Choroid plexus epithelial cell (primary cell): ENCODE measurements around the gene SH3GL1.

Experiments
- DNase-seq: peaks from one replicate; pipeline ENCODE4 v3.0.0-alpha.2; 2010; ENCODE audit warnings: low read depth
- H3K4me3 ChIP-seq: 2 replicates; pipeline ENCODE4 v1.5.1; 2011; ENCODE audit warnings: low read depth, mild to moderate bottlenecking, control low read depth, low read length, moderate library complexity
- TF ChIP-seq, protein P1 (sequence below): conservative IDR thresholded peaks from 2 replicates; pipeline ENCODE4 v1.5.1; 2011; ENCODE audit warnings: low read depth, mild to moderate bottlenecking, control low read depth, inconsistent platforms, low read length, moderate library complexity

The SH3GL1 gene

DNA sequence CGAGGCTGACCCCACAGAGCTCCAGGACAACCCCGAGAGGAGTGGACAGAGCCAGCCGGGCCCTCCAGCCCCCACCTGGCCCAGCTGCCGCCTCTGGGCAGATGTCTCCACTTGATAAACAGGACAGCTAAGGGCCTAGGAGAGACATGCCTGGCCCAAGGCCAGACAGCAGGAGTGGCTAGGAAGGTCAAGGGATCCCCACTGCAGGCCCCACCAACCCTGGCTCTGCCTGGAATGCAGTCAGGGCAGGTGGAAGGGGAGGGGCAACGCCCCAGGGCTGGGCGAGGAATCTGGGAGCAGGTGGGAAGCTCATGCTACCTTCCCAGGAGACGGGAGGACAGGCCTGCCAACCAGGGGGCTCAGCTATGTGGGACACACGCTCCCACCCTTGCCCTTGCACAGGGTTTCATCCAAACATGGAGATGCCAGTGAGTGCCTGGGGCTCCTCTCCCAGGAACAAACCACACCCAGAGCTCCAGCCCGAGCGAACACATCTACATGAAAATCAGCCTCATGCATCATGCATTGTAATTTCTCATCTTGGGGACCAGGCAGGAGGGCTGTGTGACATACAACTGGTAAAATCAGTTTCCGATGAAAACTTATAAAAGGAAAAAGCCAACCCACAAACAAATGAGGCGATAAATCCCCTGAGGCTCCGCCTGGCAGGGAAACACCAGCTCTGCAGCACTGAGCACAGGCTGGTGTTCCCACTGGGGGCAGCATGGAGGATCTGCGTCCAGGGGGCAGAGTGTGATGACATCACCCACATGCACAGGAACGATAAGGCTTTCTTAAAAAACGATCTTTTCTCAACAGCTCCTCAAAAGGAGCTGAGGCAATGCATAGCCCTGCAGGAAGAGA lies 25.0 kb downstream of the SH3GL1 start:
- TF ChIP-seq, protein P1, sequence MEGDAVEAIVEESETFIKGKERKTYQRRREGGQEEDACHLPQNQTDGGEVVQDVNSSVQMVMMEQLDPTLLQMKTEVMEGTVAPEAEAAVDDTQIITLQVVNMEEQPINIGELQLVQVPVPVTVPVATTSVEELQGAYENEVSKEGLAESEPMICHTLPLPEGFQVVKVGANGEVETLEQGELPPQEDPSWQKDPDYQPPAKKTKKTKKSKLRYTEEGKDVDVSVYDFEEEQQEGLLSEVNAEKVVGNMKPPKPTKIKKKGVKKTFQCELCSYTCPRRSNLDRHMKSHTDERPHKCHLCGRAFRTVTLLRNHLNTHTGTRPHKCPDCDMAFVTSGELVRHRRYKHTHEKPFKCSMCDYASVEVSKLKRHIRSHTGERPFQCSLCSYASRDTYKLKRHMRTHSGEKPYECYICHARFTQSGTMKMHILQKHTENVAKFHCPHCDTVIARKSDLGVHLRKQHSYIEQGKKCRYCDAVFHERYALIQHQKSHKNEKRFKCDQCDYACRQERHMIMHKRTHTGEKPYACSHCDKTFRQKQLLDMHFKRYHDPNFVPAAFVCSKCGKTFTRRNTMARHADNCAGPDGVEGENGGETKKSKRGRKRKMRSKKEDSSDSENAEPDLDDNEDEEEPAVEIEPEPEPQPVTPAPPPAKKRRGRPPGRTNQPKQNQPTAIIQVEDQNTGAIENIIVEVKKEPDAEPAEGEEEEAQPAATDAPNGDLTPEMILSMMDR: peak; percentile 60
- peak; percentile 67 for DNase-seq
- H3K4me3 ChIP-seq: no peak overlapping the region

DNA sequence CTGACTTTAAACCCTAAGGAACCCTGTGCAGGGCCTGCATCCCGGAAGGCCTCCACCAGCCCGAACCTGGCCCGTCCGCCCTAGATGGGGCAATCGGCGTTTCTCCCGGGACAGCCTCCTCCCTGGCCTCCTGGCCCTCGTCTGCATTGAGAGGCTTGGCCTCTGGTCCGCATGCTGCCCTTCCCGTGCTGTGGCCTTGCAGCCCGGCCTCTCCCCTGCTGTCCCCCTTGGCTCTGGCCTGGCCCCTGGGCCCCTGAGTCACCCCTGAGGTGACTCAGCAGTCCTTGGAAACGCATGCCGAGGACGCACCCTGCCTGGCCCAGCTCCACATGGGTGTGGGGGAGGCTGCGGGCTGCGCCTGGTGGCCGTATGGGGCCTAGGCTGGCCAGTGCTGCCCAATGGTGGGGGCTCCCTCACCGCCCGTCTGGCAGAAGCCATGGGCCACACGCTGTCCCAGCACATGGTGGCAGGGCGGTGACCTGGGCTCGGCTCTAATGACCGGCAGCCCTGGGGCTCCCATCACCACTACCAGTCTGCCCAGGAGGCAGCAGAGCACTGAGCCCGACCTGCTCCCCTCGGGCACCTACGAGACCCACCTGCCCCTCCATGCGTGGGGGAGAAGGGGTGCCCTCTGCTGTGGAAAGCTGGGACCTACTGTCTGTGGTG lies 25.7 kb downstream of the SH3GL1 start:
- no peak overlapping the region for H3K4me3 ChIP-seq
- DNase-seq: peak; percentile 64
- TF ChIP-seq, protein P1: no peak

DNA sequence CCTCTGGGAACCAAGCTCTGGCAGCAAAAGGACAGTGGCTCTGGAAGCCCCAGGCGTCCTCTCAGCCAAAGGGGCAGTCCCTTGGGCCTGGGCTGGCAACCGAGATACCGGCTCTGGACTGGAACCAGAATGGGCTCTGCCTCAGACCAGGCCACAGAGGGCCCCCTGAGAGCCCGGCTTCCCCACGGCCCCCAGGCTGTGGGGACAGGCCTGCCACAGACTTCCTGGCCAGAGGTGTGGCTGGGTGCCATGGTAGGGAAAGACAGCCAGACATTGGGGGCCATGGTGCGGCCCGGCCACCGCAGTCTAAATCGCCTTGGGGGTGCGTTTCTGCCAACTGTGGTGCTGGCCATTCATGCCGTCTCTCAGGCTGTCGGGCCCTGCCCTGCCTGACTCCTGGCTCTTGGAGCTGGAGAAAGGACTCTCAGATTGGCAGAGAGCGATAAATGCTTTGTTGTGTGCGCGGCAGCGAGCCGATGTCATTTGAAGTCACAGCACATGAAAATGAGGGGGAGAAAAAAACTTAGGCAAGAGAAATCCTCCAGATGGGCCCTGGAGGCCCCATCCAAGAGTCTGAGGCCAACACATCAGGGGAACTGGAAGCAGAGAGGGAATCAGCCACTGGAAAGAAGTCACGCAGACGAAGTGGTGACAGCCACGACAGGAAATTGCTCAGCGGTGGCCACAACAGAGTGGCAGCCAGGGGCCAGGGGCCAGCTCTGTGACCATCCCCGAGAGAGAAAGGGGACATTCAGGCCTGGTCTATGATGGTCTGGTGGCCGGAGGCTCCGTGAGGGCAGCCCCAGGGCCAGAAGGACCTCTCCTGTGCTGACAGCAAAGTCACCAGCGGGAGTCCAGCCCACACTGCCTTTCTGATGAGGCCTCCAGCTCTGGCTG lies 26.5 kb downstream of the SH3GL1 start:
- TF ChIP-seq, protein P1: no peak
- no peak for DNase-seq
- H3K4me3 ChIP-seq: no peak overlapping the region

DNA sequence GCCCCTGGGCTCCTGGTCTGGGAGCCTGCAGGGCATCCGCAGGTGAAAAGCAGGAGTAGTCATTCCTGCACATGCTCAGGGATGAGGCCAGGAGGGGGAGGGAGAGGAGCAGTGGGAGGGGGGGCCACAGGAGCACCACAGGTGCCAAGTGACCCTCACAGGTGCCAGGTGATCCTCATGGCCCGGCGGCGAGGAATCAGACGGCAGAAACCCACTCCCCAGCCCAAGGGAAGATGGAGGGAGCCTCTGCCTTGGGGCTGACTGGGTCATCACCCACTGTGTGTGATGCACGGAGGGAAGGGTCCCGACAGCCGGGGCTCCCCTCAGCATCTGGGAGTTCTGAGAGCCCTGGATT lies 27.4 kb downstream of the SH3GL1 start:
- no peak for DNase-seq
- TF ChIP-seq, protein P1: no peak
- no peak overlapping the region for H3K4me3 ChIP-seq

DNA sequence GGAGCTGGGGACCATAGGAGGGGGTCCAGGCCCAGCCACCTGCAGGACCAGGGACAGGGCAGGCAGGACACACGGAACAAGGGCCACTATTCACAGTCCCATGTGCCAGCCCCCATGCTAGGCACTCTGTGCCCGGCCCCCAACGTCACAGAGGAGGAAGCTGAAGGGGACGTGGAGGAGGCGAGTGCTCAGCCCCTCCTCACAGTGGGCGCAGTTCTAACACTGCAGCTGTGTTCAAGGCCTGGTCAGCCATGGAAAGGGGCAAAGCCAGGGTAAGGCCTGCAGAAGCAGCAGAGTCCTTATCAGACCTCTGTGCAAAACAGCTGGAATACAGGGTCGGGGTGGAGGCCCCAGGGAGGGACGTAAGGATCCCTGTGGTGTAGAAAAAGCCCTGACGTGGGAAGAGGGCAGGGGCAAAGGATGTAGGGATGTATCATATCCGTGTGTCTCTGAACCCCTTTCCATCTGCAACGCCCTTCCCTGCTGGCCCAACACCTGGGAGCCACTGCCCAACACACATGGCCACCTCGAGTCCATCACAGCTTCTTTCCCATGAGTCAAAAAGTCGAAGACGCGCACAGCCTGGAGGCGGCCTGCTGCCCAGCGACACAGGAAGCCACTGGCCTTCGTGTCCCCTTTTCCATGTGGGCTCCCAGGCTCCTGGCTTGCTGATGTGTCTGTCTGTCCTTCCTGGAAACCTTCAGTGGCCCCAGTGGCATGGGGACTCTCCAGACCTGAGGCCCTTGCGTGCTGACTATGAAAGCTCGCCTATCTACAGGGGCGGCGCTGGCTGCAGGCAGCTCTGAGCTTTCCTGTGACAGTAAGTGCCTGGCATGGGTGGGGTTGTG lies 28.0 kb downstream of the SH3GL1 start:
- TF ChIP-seq, protein P1: no peak
- no peak for DNase-seq
- H3K4me3 ChIP-seq: no peak overlapping the region

DNA sequence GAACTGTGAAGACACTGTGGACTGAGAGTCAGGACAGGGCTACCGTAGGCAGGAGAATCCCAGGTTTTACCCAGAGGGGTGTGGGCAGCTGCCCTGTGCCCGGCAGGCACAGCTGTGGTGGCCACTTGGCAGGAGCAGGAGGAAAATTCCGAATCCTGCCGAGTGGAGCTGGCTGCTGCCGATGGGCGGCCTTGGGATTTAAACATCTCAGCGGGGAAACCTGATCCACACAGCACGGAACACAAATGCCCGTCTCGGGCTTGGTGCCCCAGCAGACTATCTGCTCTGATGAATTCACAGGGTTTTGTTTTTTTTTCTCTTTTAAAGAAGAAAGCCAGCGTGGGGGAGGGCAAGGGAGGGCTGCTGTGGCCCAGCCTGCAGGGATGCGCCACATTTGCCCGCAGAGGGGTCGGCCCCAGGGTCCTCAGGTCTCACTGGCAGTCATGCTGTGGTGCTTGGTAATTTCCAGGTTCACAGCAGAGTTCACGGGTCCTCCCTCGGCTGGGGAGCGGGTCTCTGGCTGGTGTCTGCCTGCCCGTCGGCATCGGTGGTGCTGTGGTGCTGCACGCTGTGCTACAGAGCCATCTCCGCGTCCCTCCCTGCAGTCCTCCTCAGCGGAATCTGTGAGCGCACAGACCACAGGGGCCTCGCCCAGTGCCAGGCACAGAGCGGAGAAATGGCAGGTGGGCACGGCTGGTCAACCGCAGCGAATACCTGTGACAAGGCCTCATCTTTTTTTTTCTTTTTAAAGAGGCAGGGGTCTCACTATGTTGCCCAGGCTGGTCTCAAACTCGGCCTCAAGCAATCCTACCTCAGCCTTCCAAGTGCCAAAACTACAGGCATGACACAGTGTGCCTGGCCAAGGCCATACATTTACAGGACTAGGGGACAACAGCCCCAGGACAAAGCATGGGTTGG lies 28.8 kb downstream of the SH3GL1 start:
- TF ChIP-seq, protein P1: no peak
- no peak for DNase-seq
- H3K4me3 ChIP-seq: no peak overlapping the region
